Measurements from ENCODE around the gene KCNG3. TPM values are rescaled to one million over a fixed set of nuclear protein-coding genes. Genes with fewer than 3 reads are reported as not detected.

The KCNG3 gene
- total and polyA plus RNA-seq, 11 donors: not detected

DNA sequence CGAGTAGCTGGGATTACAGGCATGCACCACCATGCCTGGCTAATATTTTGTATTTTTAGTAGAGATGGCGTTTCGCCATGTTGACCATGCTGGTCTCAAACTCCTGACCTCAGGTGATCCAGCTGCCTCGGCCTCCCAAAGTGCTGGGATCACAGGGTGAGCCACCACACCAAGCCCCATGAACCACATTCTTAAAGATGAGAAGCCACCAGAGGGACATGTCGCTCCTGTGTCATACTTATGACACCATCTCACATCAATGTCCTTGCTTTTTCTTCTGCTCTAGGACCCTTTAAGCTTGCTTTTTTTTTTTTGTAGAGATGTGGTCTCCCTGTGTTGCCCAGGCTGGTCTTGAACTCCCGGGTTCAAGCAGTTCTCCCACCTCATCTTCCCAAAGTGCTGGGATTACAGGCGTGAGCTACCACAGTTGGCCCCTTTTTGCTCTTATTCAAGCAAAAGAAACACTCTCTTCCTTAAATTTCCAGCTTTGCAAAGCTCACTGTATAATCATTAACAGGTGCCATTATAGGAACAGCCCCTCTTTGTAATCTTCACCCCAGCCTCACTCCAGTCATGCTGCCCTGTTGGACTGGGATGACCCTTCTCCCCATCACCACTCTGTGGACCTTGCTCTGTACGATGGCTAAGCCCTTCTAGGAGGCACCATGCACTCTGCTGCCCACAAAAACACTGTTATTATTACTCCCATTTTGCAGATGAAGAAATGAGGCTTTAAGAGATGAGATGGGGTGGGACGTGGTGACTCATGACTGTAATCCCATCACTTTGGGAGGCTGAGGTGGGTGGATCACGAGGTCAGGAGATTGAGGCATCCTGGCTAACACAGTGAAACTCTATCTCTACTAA lies 10.8 kb upstream of the KCNG3 start:
- Histone ChIP-seq H3K9me3 (no peaks in the 10 kb centered on the region), H3K4me1 (no peaks in the 10 kb centered on the region), H3K27me3 (peaks cover 0 to 4% (median 0%) of the 10 kb centered on the region in 9 donors), H3K36me3 (no peaks in the 10 kb centered on the region), H3K4me3 (no peak overlapping the region), H3K27ac (no peak overlapping the region)
- no peak for ATAC-seq
- TF ChIP-seq CTCF (IDR thresholded peaks at IDR 0.05): no peak
- no peak for DNase-seq
- WGBS, 4 donors: 84 to 90% (median 87%) methylated on average over 10 of the region's 10 CpGs
- intact Hi-C loops (cut with DNase I): no loop called here

DNA sequence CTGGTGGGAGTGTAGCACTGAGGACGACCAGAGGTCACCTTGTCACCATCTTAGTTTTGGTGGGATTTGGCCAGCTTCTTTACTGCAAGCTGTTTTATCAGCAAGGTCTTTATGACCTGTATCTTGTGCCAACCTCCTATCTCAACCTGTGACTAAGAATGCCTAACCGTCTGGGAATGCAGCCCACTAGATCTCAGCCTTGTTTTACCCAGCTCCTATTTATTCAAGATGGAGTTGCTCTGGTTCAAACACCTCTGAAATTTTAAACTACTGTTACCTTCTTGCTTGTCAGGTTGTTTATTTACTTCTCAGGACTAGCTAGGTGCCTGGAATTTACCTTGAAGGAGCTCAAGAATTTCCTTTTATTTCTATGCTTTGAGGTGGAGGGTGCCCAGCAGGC lies 9.5 kb upstream of the KCNG3 start:
- DNase-seq (no peak), ATAC-seq (no peak)
- intact Hi-C loops (cut with DNase I): no loop called here
- Histone ChIP-seq H3K36me3 (no peaks in the 10 kb centered on the region), H3K27me3 (peaks cover 0 to 4% (median 0%) of the 10 kb centered on the region in 9 donors), H3K4me1 (no peaks in the 10 kb centered on the region), H3K27ac (no peak overlapping the region), H3K4me3 (no peak overlapping the region), H3K9me3 (no peaks in the 10 kb centered on the region)
- WGBS, 4 donors: 29 to 49% (median 39%) methylated on average over 2 of the region's 2 CpGs
- TF ChIP-seq POLR2A (IDR thresholded peaks at IDR 0.05) (no peak), CTCF (IDR thresholded peaks at IDR 0.05) (no peak)

GRCh38 chr2:42498497-42498896 lies 4.7 kb upstream of the KCNG3 start:
- Histone ChIP-seq H3K27ac (no peak overlapping the region), H3K27me3 (peaks cover 2 to 35% (median 16%) of the 10 kb centered on the region in 9 donors), H3K4me1 (peaks cover 0 to 14% (median 9%) of the 10 kb centered on the region in 12 donors), H3K36me3 (no peaks in the 10 kb centered on the region), H3K4me3 (no peak overlapping the region), H3K9me3 (no peaks in the 10 kb centered on the region)
- DNase-seq: no peak
- WGBS, 4 donors: 78 to 89% (median 85%) methylated on average over 3 of the region's 3 CpGs
- no peak for ATAC-seq
- TF ChIP-seq CTCF (IDR thresholded peaks at IDR 0.05): no peak
- no peak for TF ChIP-seq POLR2A (IDR thresholded peaks at IDR 0.05)
- intact Hi-C loops (cut with DNase I): loop anchor here in 7 of 10 donors (5.0 kb wide), 2 partner anchors 164 to 294 kb away; partner anchors contain the start of gene HAAO (in 1 of the 7)

GRCh38 chr2:42495611-42496010 lies 1.8 kb upstream of the KCNG3 start:
- no peak for ATAC-seq
- Histone ChIP-seq H3K27me3 (peaks cover 17 to 61% (median 32%) of the 10 kb centered on the region in 9 donors), H3K4me3 (no peak overlapping the region), H3K36me3 (no peaks in the 10 kb centered on the region), H3K4me1 (peaks cover 0 to 22% (median 9%) of the 10 kb centered on the region in 12 donors), H3K27ac (no peak overlapping the region), H3K9me3 (no peaks in the 10 kb centered on the region)
- no peak for DNase-seq
- TF ChIP-seq POLR2A (IDR thresholded peaks at IDR 0.05) (no peak), CTCF (IDR thresholded peaks at IDR 0.05) (no peak)
- intact Hi-C loops (cut with DNase I): loop anchor here in 9 of 10 donors (2.0 to 5.0 kb wide), 4 partner anchors 167 to 297 kb away; partner anchors contain the start of gene HAAO (in 1 of the 9)
- 58 to 63% (median 61%) methylated on average over 6 of the region's 6 CpGs for WGBS, 4 donors
